ENCODE data around the gene XIRP2. TPM values are rescaled to one million over a fixed set of nuclear protein-coding genes. Genes with fewer than 3 reads are reported as not detected.

The XIRP2 gene
- total RNA-seq, 1 donor from 2014 or later = not detected

DNA sequence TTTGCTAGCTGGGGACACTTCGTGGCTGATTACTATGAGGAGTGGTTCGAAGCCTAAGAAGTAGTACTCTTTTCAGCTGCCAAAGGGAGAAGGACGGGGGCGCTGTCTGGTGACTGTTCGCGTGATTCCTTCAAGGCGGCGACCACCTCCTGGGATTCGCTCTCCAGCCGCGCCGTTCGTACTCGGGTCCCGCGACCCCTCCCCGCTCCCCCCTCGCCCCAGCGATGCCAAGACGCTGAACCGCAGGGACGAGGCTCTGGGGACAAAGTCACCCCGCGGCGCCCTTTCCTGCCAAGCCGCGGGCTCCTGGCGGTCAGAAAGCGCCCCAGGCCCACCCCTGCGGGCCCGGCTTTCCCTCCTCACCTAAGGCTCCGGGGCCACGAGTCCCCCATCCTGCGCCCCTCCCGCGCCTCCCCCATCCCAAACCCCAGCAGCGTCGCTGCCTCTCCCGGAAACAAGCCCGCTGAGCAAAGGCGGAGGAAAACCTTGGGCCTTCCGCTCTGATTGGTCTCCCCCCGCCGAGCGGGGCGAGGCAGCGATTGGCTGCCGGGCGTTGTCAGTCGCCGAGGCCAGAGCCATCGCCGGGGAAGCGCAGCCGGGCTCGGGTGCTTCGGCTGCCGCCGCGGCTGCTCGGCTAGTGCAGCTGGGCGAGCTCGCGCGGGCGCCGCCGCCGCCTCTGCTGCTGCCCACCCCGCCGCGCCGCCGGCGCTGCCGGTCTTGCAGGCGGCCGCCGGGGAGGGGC lies 404.3 kb downstream of the XIRP2 start, which contains the start of gene B3GALT1:
Gene B3GALT1, plus strand, starts transcription at position 572 of the 742 bp plus-strand sequence.
- DNase-seq (ENCODE audit: low read depth) = peak; percentile 81

GRCh38 chr2:167293172-167293781 lies 405.0 kb downstream of the XIRP2 start:
- DNase-seq (ENCODE audit: low read depth) = no peak

GRCh38 chr2:167293943-167294775 lies 405.9 kb downstream of the XIRP2 start:
- no peak for DNase-seq (ENCODE audit: low read depth)

DNA sequence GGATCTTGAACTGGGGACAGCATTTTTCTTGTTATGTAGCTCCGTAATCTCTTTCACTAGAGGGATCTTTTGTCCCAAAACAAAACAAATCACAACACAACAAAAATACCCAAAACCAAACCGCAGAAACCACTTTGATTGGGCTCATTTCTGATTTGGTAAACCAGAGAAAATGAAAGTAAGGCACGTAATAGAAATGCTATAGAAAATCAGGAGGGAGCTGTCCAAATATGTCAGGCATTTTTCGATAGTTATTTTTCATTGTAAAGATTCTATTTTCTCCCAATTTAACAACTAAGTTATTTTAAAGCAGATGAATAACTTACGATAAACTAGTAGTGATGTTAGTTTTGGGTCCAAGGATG lies 406.5 kb downstream of the XIRP2 start:
- DNase-seq (ENCODE audit: low read depth) = no peak

GRCh38 chr2:167297292-167297691 lies 409.0 kb downstream of the XIRP2 start:
- DNase-seq (ENCODE audit: low read depth) = no peak

DNA sequence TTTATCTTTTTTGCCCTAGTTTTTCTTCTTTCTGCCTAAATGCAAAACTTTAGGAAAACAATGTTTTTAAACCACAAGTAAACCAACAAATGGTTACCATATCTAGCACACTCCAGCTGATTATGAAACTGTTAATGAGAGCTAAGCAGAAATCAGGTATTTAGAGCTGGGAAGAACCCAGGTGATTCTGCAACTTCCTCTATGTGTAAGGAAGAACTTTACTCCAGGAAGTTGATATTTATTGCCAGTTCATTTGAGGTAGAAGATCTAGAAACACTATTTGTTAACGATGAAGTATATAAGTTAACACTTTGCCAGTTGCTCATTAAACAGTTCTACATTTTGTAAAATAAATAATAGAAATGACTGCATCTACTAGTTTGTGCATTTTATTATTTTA lies 409.7 kb downstream of the XIRP2 start:
- DNase-seq (ENCODE audit: low read depth) = no peak
